ENCODE data around the gene PTP4A2.

Gene PTP4A2

DNA sequence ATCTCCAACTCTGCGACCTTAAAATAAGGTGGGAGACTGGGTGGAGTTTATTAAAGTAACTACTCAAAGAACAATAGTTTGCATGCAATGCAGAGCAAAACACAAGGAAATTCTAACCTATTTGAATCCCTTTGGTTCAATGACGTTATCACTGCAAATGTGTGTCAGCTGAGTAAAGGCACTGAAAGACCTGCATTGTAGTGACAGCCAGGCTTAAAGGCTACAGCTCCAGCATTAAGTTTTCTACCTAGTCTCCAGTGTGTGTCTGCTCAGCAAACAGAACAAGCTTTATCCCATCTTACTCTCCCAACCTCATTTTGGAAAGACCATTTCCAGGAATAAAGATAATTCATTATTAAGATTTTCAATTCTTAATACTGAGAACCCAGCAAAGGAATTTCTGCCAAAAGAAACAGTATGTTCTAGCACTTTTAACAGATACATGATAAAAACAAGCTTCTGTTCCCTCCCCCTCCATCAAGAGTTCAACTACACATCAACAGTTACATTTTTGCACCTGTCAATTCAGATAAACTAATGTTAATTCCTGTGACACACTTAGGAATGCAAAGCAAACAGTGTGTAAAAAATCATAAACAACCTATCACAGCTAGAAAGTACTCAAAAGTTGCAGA lies 14.2 kb downstream of the PTP4A2 start:
- Histone ChIP-seq H3K36me3 (ENCODE audit: control insufficient read depth, insufficient read depth, low read length) (no peaks in the 10 kb centered on the region; the same call in 1 of the 2 replicates), H3K27me3 (replicated peaks; ENCODE audit: control insufficient read depth, insufficient read depth, low read length) (no peaks in the 10 kb centered on the region), H3K4me3 (replicated peaks; ENCODE audit: low read depth, low read length) (no peak overlapping the region; the same call in 1 of the 2 replicates)
- no peak for DNase-seq (ENCODE audit: extremely low read depth, insufficient read length)
- TF ChIP-seq, protein P1, sequence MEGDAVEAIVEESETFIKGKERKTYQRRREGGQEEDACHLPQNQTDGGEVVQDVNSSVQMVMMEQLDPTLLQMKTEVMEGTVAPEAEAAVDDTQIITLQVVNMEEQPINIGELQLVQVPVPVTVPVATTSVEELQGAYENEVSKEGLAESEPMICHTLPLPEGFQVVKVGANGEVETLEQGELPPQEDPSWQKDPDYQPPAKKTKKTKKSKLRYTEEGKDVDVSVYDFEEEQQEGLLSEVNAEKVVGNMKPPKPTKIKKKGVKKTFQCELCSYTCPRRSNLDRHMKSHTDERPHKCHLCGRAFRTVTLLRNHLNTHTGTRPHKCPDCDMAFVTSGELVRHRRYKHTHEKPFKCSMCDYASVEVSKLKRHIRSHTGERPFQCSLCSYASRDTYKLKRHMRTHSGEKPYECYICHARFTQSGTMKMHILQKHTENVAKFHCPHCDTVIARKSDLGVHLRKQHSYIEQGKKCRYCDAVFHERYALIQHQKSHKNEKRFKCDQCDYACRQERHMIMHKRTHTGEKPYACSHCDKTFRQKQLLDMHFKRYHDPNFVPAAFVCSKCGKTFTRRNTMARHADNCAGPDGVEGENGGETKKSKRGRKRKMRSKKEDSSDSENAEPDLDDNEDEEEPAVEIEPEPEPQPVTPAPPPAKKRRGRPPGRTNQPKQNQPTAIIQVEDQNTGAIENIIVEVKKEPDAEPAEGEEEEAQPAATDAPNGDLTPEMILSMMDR (IDR thresholded peaks at IDR 0.05; ENCODE audit: insufficient read depth, low read length, poor library complexity, severe bottlenecking), result no peak

DNA sequence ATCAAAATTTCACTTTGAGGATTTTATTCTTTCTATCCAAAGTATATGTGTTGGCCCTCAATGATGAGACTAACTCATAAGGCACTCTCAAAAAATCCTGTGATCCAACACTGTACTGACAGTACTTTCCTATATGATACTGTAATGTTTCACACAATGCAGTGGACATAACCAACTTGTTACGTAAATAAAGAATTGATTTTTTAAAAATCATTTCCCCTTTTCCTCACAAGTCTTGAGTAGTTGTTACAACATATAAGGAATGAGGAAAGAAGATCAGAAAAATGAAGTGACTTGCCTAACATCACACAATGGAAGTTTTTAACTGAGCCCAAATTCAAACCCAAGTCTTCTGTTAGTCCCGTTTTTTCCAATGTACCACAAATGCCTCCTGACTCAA lies 17.2 kb downstream of the PTP4A2 start:
- H3K4me3 ChIP-seq (replicated peaks; ENCODE audit: low read depth, low read length), result no peak overlapping the region
- no peak for DNase-seq (ENCODE audit: extremely low read depth, insufficient read length)
- no peaks in the 10 kb centered on the region for H3K27me3 ChIP-seq (replicated peaks; ENCODE audit: control insufficient read depth, insufficient read depth, low read length)
- TF ChIP-seq, protein P1 (IDR thresholded peaks at IDR 0.05; ENCODE audit: insufficient read depth, low read length, poor library complexity, severe bottlenecking), result no peak
- H3K36me3 ChIP-seq (ENCODE audit: control insufficient read depth, insufficient read depth, low read length), result no peaks in the 10 kb centered on the region; the same call in 1 of the 2 replicates

- no peak for DNase-seq (ENCODE audit: extremely low read depth, insufficient read length)
- no peaks in the 10 kb centered on the region for H3K27me3 ChIP-seq (replicated peaks; ENCODE audit: control insufficient read depth, insufficient read depth, low read length)
- H3K4me3 ChIP-seq (replicated peaks; ENCODE audit: low read depth, low read length), result no peak overlapping the region
- peaks cover 4% of the 10 kb centered on the region; the same call in 1 of the 2 replicates for H3K36me3 ChIP-seq (ENCODE audit: control insufficient read depth, insufficient read depth, low read length)
- TF ChIP-seq, protein P1 (IDR thresholded peaks at IDR 0.05; ENCODE audit: insufficient read depth, low read length, poor library complexity, severe bottlenecking), result no peak
Measured at GRCh38 chr1:31919591-31919990, 18.6 kb downstream of the PTP4A2 start.

- TF ChIP-seq, protein P1 (IDR thresholded peaks at IDR 0.05; ENCODE audit: insufficient read depth, low read length, poor library complexity, severe bottlenecking), result no peak
- no peak for DNase-seq (ENCODE audit: extremely low read depth, insufficient read length)
- Histone ChIP-seq H3K4me3 (replicated peaks; ENCODE audit: low read depth, low read length) (no peak overlapping the region), H3K27me3 (replicated peaks; ENCODE audit: control insufficient read depth, insufficient read depth, low read length) (no peaks in the 10 kb centered on the region), H3K36me3 (ENCODE audit: control insufficient read depth, insufficient read depth, low read length) (peaks cover 7% of the 10 kb centered on the region; the same call in 1 of the 2 replicates)
Measured at GRCh38 chr1:31915438-31915837, 22.7 kb downstream of the PTP4A2 start.

GRCh38 chr1:31913968-31914367 lies 24.2 kb downstream of the PTP4A2 start:
- H3K36me3 ChIP-seq (ENCODE audit: control insufficient read depth, insufficient read depth, low read length), result peaks cover 9% of the 10 kb centered on the region; the same call in 1 of the 2 replicates
- TF ChIP-seq, protein P1 (IDR thresholded peaks at IDR 0.05; ENCODE audit: insufficient read depth, low read length, poor library complexity, severe bottlenecking), result no peak
- no peaks in the 10 kb centered on the region for H3K27me3 ChIP-seq (replicated peaks; ENCODE audit: control insufficient read depth, insufficient read depth, low read length)
- no peak for DNase-seq (ENCODE audit: extremely low read depth, insufficient read length)
- H3K4me3 ChIP-seq (replicated peaks; ENCODE audit: low read depth, low read length), result no peak overlapping the region

Data from GM06990 (cell line).